HEK293 (cell line): Measurements from ENCODE around the gene CLINT1.

Source experiments
- SALL2 ChIP-seq: fragments of 450-650 bp; formaldehyde crosslinking; IDR thresholded peaks from 2 replicates; pipeline ENCODE4 v1.5.0; 2017; ENCODE audit warnings: missing biosample characterization, mild to moderate bottlenecking, missing genetic modification characterization, borderline replicate concordance
- YY1 ChIP-seq: fragments of 450-650 bp; formaldehyde crosslinking; IDR thresholded peaks from 2 replicates; pipeline ENCODE4 v1.5.1; 2018; ENCODE audit warnings: missing biosample characterization, missing genetic modification characterization
- ZNF266 ChIP-seq: fragments of 450-650 bp; formaldehyde crosslinking; IDR thresholded peaks from 2 replicates; pipeline ENCODE4 v1.5.1; 2016; ENCODE audit warnings: missing biosample characterization, missing genetic modification characterization, low read depth
- ZNF274 ChIP-seq, 2 experiments: fragments of 200-500 bp in 1 of 2; fragments of 450-650 bp in 1 of 2; sonication (Bioruptor generic) in 1 of 2; formaldehyde crosslinking in 1 of 2; IDR thresholded peaks; 2 replicates each; pipeline versions ENCODE4 v1.5.1 to v1.6.1; 2014 to 2016; ENCODE audit warnings: borderline replicate concordance in 1 of 2, inconsistent platforms in 1 of 2, low read length in 1 of 2, missing biosample characterization in 1 of 2, missing genetic modification characterization in 1 of 2
- ZNF311 ChIP-seq: fragments of 450-650 bp; formaldehyde crosslinking; IDR thresholded peaks from 2 replicates; pipeline ENCODE4 v1.5.1; 2017; ENCODE audit warnings: missing biosample characterization, missing genetic modification characterization, borderline replicate concordance
- ZNF561 ChIP-seq: fragments of 450-650 bp; IDR thresholded peaks from 2 replicates; pipeline ENCODE4 v1.5.1; 2018; ENCODE audit warnings: missing biosample characterization, missing genetic modification characterization, borderline replicate concordance
- ZNF670 ChIP-seq: fragments of 450-650 bp; formaldehyde crosslinking; IDR thresholded peaks from 2 replicates; pipeline ENCODE4 v1.5.1; 2016; ENCODE audit warnings: missing biosample characterization, missing genetic modification characterization, low read depth
- TF ChIP-seq, protein P1 (sequence below): fragments of 450-650 bp; formaldehyde crosslinking; IDR thresholded peaks from 2 replicates; pipeline ENCODE4 v1.5.1; 2016; ENCODE audit warnings: missing biosample characterization, missing genetic modification characterization

- TF ChIP-seq ZNF670 (tag by site-specific recombination) = no peak
- TF ChIP-seq ZNF561 (tag by site-specific recombination) = no peak
- no peak for TF ChIP-seq ZNF266 (tag by site-specific recombination)
- TF ChIP-seq ZNF311 (tag by site-specific recombination) = no peak
- TF ChIP-seq, protein P1, sequence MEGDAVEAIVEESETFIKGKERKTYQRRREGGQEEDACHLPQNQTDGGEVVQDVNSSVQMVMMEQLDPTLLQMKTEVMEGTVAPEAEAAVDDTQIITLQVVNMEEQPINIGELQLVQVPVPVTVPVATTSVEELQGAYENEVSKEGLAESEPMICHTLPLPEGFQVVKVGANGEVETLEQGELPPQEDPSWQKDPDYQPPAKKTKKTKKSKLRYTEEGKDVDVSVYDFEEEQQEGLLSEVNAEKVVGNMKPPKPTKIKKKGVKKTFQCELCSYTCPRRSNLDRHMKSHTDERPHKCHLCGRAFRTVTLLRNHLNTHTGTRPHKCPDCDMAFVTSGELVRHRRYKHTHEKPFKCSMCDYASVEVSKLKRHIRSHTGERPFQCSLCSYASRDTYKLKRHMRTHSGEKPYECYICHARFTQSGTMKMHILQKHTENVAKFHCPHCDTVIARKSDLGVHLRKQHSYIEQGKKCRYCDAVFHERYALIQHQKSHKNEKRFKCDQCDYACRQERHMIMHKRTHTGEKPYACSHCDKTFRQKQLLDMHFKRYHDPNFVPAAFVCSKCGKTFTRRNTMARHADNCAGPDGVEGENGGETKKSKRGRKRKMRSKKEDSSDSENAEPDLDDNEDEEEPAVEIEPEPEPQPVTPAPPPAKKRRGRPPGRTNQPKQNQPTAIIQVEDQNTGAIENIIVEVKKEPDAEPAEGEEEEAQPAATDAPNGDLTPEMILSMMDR = no peak
- no peak for TF ChIP-seq ZNF274 (IDR thresholded peaks at IDR 0.05; ENCODE audit: low read length)
- no peak for TF ChIP-seq ZNF274 (tag by site-specific recombination; IDR thresholded peaks at IDR 0.05; ENCODE audit: borderline replicate concordance)
- no peak for TF ChIP-seq YY1 (tag by site-specific recombination)
- TF ChIP-seq SALL2 (tag by site-specific recombination) = no peak
Measured at GRCh38 chr5:157820593-157821252, 38.2 kb downstream of the CLINT1 start.
